HEK293 (cell line): ENCODE data around the gene ZNHIT3.

ENCODE experiments used
- CTCF ChIP-seq: fragments of 450-650 bp; formaldehyde crosslinking; IDR thresholded peaks from 2 replicates; pipeline ENCODE4 v1.5.1; 2016; ENCODE audit warnings: missing biosample characterization, missing genetic modification characterization
- KLF10 ChIP-seq: fragments of 450-650 bp; IDR thresholded peaks from 2 replicates; pipeline ENCODE4 v1.5.1; 2018; ENCODE audit warnings: missing biosample characterization, mild to moderate bottlenecking, missing genetic modification characterization
- RBAK ChIP-seq: fragments of 450-650 bp; formaldehyde crosslinking; IDR thresholded peaks from 2 replicates; pipeline ENCODE4 v1.5.1; 2016; ENCODE audit warnings: missing biosample characterization, missing genetic modification characterization
- SP2 ChIP-seq: fragments of 450-650 bp; formaldehyde crosslinking; IDR thresholded peaks from 2 replicates; pipeline ENCODE4 v1.5.1; 2016; ENCODE audit warnings: missing biosample characterization, missing genetic modification characterization
- ZNF157 ChIP-seq: fragments of 450-650 bp; formaldehyde crosslinking; IDR thresholded peaks from 2 replicates; pipeline ENCODE4 v1.5.1; 2016; ENCODE audit warnings: missing biosample characterization, missing genetic modification characterization
- ZNF202 ChIP-seq: fragments of 450-650 bp; formaldehyde crosslinking; IDR thresholded peaks from 2 replicates; pipeline ENCODE4 v1.5.1; 2016; ENCODE audit warnings: missing biosample characterization, missing genetic modification characterization, borderline replicate concordance
- ZNF292 ChIP-seq: fragments of 450-650 bp; formaldehyde crosslinking; IDR thresholded peaks from 2 replicates; pipeline ENCODE4 v1.5.1; 2016; ENCODE audit warnings: low read depth, missing biosample characterization, missing genetic modification characterization, borderline replicate concordance
- ZNF76 ChIP-seq: fragments of 450-650 bp; formaldehyde crosslinking; IDR thresholded peaks from 2 replicates; pipeline ENCODE4; 2016; ENCODE audit warnings: low read depth, missing biosample characterization, missing genetic modification characterization, borderline replicate concordance
- ZNF768 ChIP-seq: fragments of 450-650 bp; formaldehyde crosslinking; IDR thresholded peaks from 2 replicates; pipeline ENCODE4 v1.5.1; 2018; ENCODE audit warnings: missing biosample characterization, mild to moderate bottlenecking, missing genetic modification characterization

GRCh38 chr17:36500745-36501225 lies 14.3 kb downstream of the ZNHIT3 start:
- no peak for TF ChIP-seq CTCF (tag by site-specific recombination)
- TF ChIP-seq SP2 (tag by site-specific recombination): no peak
- no peak for TF ChIP-seq ZNF76
- no peak for TF ChIP-seq ZNF157
- no peak for TF ChIP-seq ZNF292 (tag by site-specific recombination)
- TF ChIP-seq RBAK (tag by site-specific recombination): no peak
- no peak for TF ChIP-seq ZNF768 (tag by site-specific recombination)
- no peak for TF ChIP-seq ZNF202 (tag by site-specific recombination)
- TF ChIP-seq KLF10: no peak
